ENCODE data around the gene PLXNA1. TPM values are rescaled to one million over a fixed set of nuclear protein-coding genes. Genes with fewer than 3 reads are reported as not detected.

The PLXNA1 gene
- total and polyA plus RNA-seq, 8 donors = 6.4 to 20.0 (median 8.5) TPM

- ATAC-seq (no peak), DNase-seq (peak in 1 of 6 donors; percentile 68), FAIRE-seq (no peak)
- no peak overlapping the region for H3K4me3 ChIP-seq
- peaks cover 0 to 7% (median 0%) of the 10 kb centered on the region in 3 donors for H3K36me3 ChIP-seq
- H3K27ac ChIP-seq = no peak overlapping the region
- H3K4me1 ChIP-seq = peaks cover 0 to 5% (median 2%) of the 10 kb centered on the region in 3 donors
- H3K9me3 ChIP-seq = no peaks in the 10 kb centered on the region
- intact Hi-C loops (cut with DNase I) = no loop called here
- H3K27me3 ChIP-seq = no peaks in the 10 kb centered on the region
- no peak for TF ChIP-seq CTCF (IDR thresholded peaks at IDR 0.05)
- 84 to 87% methylated on average over 5 of the region's 5 CpGs for WGBS, 2 donors
Observed at GRCh38 chr3:126990890-126991289, 8.0 kb downstream of the PLXNA1 start.

GRCh38 chr3:126991366-126992200 lies 8.7 kb downstream of the PLXNA1 start:
- Histone ChIP-seq H3K27me3 (no peaks in the 10 kb centered on the region), H3K4me3 (no peak overlapping the region), H3K9me3 (no peaks in the 10 kb centered on the region), H3K4me1 (no peaks in the 10 kb centered on the region), H3K36me3 (peaks cover 0 to 7% (median 0%) of the 10 kb centered on the region in 3 donors), H3K27ac (no peak overlapping the region)
- intact Hi-C loops (cut with DNase I) = no loop called here
- TF ChIP-seq CTCF (IDR thresholded peaks at IDR 0.05) = no peak
- WGBS, 2 donors = 88% methylated on average over 24 of the region's 24 CpGs
- FAIRE-seq (no peak), DNase-seq (peak in 1 of 6 donors; percentile 63), ATAC-seq (no peak)

- Histone ChIP-seq H3K4me1 (no peaks in the 10 kb centered on the region), H3K9me3 (no peaks in the 10 kb centered on the region), H3K27me3 (no peaks in the 10 kb centered on the region), H3K4me3 (no peak overlapping the region), H3K36me3 (peaks cover 0 to 7% (median 0%) of the 10 kb centered on the region in 3 donors), H3K27ac (no peak overlapping the region)
- intact Hi-C loops (cut with DNase I) = no loop called here
- no peak for TF ChIP-seq CTCF (IDR thresholded peaks at IDR 0.05)
- ATAC-seq = no peak
- FAIRE-seq = no peak
- 94 to 95% methylated on average over 4 to 7 of the region's 7 CpGs for WGBS, 2 donors
- DNase-seq = peak in 1 of 6 donors; percentile 61
Observed at GRCh38 chr3:126992216-126992615, 9.3 kb downstream of the PLXNA1 start.

- FAIRE-seq = no peak
- Histone ChIP-seq H3K9me3 (no peaks in the 10 kb centered on the region), H3K36me3 (peaks cover 0 to 7% (median 0%) of the 10 kb centered on the region in 3 donors), H3K4me3 (no peak overlapping the region), H3K4me1 (no peaks in the 10 kb centered on the region), H3K27me3 (no peaks in the 10 kb centered on the region), H3K27ac (no peak overlapping the region)
- intact Hi-C loops (cut with DNase I) = no loop called here
- 91 to 94% methylated on average over 8 of the region's 8 CpGs for WGBS, 2 donors
- ATAC-seq = no peak
- no peak for TF ChIP-seq CTCF (IDR thresholded peaks at IDR 0.05)
- peak in 1 of 6 donors; percentile 62 for DNase-seq
Observed at GRCh38 chr3:126992776-126993175, 9.9 kb downstream of the PLXNA1 start.

GRCh38 chr3:126993436-126993835 lies 10.5 kb downstream of the PLXNA1 start:
- no peak for TF ChIP-seq CTCF (IDR thresholded peaks at IDR 0.05)
- FAIRE-seq (no peak), DNase-seq (peak in 1 of 6 donors; percentile 55), ATAC-seq (no peak)
- H3K4me3 ChIP-seq = no peak overlapping the region
- no peaks in the 10 kb centered on the region for H3K4me1 ChIP-seq
- H3K27me3 ChIP-seq = no peaks in the 10 kb centered on the region
- no peak overlapping the region for H3K27ac ChIP-seq
- H3K9me3 ChIP-seq = no peaks in the 10 kb centered on the region
- intact Hi-C loops (cut with DNase I) = no loop called here
- WGBS, 2 donors = 93% methylated on average over 9 of the region's 9 CpGs
- H3K36me3 ChIP-seq = peaks cover 0 to 7% (median 0%) of the 10 kb centered on the region in 3 donors
